PC-9 (cell line): ENCODE results near the gene SRSF7.

Source experiments
- CTCF ChIP-seq: fragments of 200-600 bp; sonication (generic); conservative IDR thresholded peaks from 2 replicates; pipeline ENCODE4 v1.6.1; 2017; ENCODE audit warnings: mixed run types, antibody characterized with exemption, mild to moderate bottlenecking, moderate library complexity
- EZH2 ChIP-seq: fragments of 200-600 bp; sonication (generic); IDR thresholded peaks from 2 replicates; pipeline ENCODE4 v1.8.0; 2017; ENCODE audit warnings: antibody characterized with exemption, low read depth

- TF ChIP-seq CTCF, result no peak
- no peak for TF ChIP-seq EZH2
These were observed 3.3 kb downstream of the SRSF7 start for GRCh38 chr2:38747819-38748218.
